LNCaP clone FGC (cell line): Measurements from ENCODE around the gene APBB2.

Source experiments
- DNase-seq: peaks from one replicate; pipeline ENCODE4 v3.0.0-alpha.2; 2011; ENCODE audit warnings: low read depth
- H3K4me3 ChIP-seq: 2 replicates; pipeline ENCODE4 v1.5.1; 2011; ENCODE audit warnings: mild to moderate bottlenecking, low read depth, low read length, control low read depth
- CTCF ChIP-seq: IDR thresholded peaks from 2 replicates; pipeline ENCODE4 v1.5.1; 2012; ENCODE audit warnings: mild to moderate bottlenecking; ENCODE audit not compliant: control insufficient read depth, insufficient read depth; ENCODE audit errors: extremely low read depth

Gene APBB2

DNA sequence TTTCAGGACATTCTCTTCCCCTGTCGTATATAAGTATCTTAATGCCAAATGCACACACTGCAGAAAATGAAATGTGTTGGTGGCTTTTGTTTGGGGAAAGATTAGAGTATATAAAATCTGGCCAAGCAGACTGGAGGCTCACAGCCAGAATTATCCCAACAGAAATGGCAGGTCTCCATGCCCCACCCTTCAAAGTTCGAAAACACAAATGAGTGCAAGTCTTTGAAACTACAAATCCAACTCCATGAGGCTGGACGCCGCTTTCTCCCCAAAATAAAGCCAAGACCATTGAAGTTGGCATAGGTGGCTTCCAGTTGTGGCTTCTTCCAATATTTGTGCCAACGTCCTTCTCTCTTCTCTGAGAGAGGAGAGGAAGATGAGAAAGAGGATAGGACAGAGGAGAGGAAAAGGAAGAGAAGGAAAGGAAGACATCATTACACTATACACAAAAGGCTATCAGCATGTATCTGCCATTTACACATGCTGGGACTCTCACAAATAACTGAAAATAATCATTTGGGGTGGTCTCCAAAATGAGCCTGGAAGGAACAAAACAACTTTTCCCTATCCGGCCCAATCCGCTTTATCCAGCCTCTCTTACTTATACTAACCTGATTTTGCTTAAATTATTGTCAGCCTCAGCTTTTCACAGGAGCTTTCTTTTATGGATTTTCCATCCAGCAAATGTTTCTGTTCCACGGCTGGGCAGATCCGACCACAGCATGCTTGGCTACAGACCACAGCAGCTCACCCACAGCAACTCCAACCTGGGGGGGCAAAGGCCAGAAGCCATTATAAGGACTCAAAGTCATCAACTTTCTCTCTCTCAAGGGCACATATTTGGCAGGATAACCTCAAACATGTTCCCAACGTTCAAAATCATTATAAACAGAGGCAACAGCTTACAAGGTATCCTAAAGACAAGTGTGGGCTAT is 71.7 kb downstream of the APBB2 start:
- TF ChIP-seq CTCF = no peak
- no peak overlapping the region for H3K4me3 ChIP-seq
- DNase-seq = no peak

DNA sequence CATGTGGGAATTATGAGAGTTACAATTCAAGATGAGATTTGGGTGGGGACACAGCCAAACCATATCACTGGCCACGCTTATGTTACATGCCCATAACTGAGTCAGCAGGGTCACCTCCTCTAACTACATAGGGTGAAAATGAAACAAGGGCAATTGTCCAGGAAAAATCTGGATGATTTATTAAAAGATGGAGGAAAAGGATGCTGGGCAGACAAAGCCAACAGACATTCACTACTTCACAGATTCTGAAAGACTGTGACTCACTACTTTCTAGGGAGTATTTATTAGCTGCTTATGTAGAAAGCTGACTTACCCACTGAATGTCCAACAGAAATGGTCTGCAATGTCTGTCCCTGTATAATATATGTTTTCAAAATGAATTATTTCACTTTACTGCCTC is 72.4 kb downstream of the APBB2 start:
- DNase-seq = no peak
- TF ChIP-seq CTCF = no peak
- no peak overlapping the region for H3K4me3 ChIP-seq

GRCh38 chr4:41140410-41140809 is 73.9 kb downstream of the APBB2 start:
- no peak overlapping the region for H3K4me3 ChIP-seq
- no peak for TF ChIP-seq CTCF
- DNase-seq = no peak

GRCh38 chr4:41137879-41138278 is 76.5 kb downstream of the APBB2 start:
- no peak for TF ChIP-seq CTCF
- no peak for DNase-seq
- H3K4me3 ChIP-seq = no peak overlapping the region

DNA sequence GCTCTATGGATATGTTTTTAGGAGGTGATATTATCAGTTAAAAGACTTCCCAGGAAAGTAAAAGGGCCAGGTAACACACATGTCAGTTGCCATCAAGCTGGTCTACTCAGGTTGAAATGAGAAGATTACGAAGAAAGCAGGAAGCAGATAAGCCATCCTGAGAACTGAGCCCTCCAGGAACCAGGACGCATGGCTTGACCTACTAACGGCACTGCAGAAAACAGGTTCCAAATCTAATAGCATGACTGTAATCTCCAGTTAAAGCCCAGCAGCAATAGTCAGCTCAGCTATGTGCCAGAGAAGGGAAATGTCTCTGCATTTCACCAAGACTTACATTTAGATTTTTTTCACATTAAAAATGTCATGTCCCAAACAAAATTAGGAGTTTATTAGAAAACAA is 77.9 kb downstream of the APBB2 start:
- no peak for TF ChIP-seq CTCF
- no peak overlapping the region for H3K4me3 ChIP-seq
- no peak for DNase-seq

DNA sequence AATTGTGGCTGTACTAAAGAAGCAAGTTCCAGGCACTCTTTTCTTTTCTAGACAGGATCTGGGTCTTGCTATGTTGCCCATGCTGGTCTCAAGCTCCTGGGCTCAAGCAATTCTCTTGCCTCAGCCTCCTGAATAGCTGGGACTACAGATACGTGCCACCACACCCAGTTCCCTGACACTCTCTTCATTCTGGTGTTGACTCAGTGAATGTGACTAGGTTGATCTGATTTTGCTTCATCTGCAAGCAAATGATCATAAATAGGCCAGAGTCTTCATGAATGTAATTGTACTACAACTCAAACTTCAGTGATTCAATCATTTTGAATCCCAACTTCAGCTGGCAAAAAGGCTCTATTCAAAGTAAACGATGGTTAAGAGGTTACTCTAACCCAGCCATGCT is 78.5 kb downstream of the APBB2 start:
- no peak for TF ChIP-seq CTCF
- H3K4me3 ChIP-seq = no peak overlapping the region
- DNase-seq = no peak

DNA sequence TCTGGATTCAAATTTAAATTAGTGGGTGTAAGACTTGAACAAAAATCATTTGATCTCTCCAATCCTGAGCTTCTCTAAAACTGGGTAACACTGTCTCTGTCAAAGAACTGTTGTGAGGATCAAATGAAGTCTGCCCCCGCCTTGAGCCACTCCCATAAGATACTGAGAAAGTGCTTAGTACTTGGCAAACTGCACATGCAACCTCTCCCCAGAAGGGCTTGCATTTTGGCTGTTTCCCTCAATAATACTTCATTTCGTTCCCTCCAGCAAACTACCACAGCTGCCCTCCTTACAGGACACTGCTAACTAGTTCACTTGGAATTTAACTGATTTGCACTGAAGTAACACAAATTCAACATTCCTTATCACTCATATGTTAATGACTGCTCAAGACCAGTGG is 79.8 kb downstream of the APBB2 start:
- no peak for TF ChIP-seq CTCF
- no peak for DNase-seq
- no peak overlapping the region for H3K4me3 ChIP-seq
